Hepatocyte (in vitro differentiated cells): ENCODE results near the gene ALK.

Experiments
- CTCF ChIP-seq: fragments of 200-600 bp; sonication (generic); IDR thresholded peaks from 2 replicates; pipeline ENCODE4 v1.5.1; 2016; ENCODE audit warnings: antibody characterized with exemption, mild to moderate bottlenecking; ENCODE audit not compliant: poor library complexity
- EZH2phosphoT487 ChIP-seq: fragments of 200-600 bp; sonication (generic); IDR thresholded peaks from one replicate; pipeline ENCODE4 v1.6.1; 2018; ENCODE audit warnings: antibody characterized with exemption, mild to moderate bottlenecking, low read depth, moderate library complexity; ENCODE audit not compliant: unreplicated experiment, severe bottlenecking

DNA sequence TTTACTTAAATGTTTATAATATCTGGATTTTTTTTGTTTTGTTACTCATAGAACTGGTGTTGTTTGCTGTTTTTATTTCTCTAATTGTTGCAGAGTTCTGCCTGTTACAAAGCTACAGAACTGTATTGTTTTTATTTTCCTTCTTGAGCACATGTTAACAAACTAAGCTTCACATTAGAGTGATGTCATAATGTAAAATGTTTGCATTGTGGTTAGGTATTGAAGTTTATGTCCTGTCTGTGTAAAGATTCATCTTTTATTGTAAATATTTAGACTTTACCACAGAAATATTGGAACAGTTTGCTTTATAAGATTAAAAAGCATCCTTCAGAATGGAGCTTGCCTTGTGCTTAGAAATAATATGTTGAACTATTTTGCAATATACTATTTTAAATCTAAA, 738.5 kb downstream of the ALK start:
- TF ChIP-seq CTCF (no peak), EZH2phosphoT487 (no peak)
